ENCODE data around the gene PRUNE2.

DNA sequence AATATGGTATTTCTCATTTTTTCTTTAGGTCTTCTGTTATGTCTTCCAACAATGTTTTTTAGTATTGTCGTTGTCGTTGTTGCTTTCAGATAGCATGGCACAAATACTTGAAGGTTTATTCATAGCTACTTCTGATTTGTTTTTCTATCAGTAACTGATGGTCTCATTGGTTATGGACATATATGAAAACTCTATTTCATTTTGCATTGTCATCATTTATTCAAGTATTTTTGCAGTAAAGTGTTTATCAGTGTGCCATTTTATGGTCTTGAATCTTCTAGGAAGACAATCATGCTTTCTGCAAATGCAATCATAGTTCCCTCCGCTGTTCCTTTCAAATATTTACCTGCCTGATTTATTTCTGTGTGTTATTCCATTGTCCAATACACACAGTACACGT is 44.0 kb upstream of the PRUNE2 start:
- TF ChIP-seq POLR2A (IDR thresholded peaks at IDR 0.05) = no peak
- TF ChIP-seq, protein P1, sequence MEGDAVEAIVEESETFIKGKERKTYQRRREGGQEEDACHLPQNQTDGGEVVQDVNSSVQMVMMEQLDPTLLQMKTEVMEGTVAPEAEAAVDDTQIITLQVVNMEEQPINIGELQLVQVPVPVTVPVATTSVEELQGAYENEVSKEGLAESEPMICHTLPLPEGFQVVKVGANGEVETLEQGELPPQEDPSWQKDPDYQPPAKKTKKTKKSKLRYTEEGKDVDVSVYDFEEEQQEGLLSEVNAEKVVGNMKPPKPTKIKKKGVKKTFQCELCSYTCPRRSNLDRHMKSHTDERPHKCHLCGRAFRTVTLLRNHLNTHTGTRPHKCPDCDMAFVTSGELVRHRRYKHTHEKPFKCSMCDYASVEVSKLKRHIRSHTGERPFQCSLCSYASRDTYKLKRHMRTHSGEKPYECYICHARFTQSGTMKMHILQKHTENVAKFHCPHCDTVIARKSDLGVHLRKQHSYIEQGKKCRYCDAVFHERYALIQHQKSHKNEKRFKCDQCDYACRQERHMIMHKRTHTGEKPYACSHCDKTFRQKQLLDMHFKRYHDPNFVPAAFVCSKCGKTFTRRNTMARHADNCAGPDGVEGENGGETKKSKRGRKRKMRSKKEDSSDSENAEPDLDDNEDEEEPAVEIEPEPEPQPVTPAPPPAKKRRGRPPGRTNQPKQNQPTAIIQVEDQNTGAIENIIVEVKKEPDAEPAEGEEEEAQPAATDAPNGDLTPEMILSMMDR (IDR thresholded peaks at IDR 0.05) = no peak

Measured in breast epithelium (tissue), 3 donors.